Measurements from ENCODE around the gene STAT2.

GRCh38 chr12:56385873-56386272 lies 26.0 kb upstream of the STAT2 start:
- TF ChIP-seq CTCF (IDR thresholded peaks at IDR 0.05) (no peak), POLR2A (IDR thresholded peaks at IDR 0.05) (no peak)
